NT2/D1 (cell line): ENCODE data around the gene KCNQ5.

Experiments
- DNase-seq: peaks from one replicate; pipeline ENCODE4 v3.0.0-alpha.2; 2011; ENCODE audit warnings: low read depth, low spot score
- H3K27me3 ChIP-seq: 2 replicates; pipeline ENCODE4 v1.6.0; 2011; ENCODE audit warnings: mild to moderate bottlenecking; ENCODE audit not compliant: insufficient read length, insufficient read depth
- H3K36me3 ChIP-seq: 2 replicates; pipeline ENCODE4 v1.6.1; 2011; ENCODE audit warnings: mild to moderate bottlenecking, low read length, mixed read lengths; ENCODE audit not compliant: insufficient read depth, insufficient read length
- H3K4me1 ChIP-seq: 2 replicates; pipeline ENCODE4 v1.5.1; 2011; ENCODE audit not compliant: insufficient read depth, insufficient read length
- H3K4me3 ChIP-seq: 2 replicates; pipeline ENCODE4 v1.5.1; 2011; ENCODE audit warnings: low read depth; ENCODE audit not compliant: insufficient read length
- H3K9ac ChIP-seq: 2 replicates; pipeline ENCODE4 v1.6.0; 2011; ENCODE audit warnings: low read depth; ENCODE audit not compliant: insufficient read length
- H3K9me3 ChIP-seq: 2 replicates; pipeline ENCODE4 v1.5.1; 2011; ENCODE audit warnings: mild to moderate bottlenecking, low read length; ENCODE audit not compliant: insufficient read depth
- SUZ12 ChIP-seq: IDR thresholded peaks from 2 replicates; pipeline ENCODE4 v1.6.1; 2011; ENCODE audit not compliant: insufficient read length, insufficient read depth; ENCODE audit errors: extremely low read depth
- YY1 ChIP-seq: IDR thresholded peaks from 2 replicates; pipeline ENCODE4 v1.6.1; 2011; ENCODE audit not compliant: insufficient read length, insufficient read depth
- ZNF274 ChIP-seq: IDR thresholded peaks from 2 replicates; pipeline ENCODE4 v1.6.1; 2011; ENCODE audit warnings: mild to moderate bottlenecking, low read depth, low read length

The KCNQ5 gene

DNA sequence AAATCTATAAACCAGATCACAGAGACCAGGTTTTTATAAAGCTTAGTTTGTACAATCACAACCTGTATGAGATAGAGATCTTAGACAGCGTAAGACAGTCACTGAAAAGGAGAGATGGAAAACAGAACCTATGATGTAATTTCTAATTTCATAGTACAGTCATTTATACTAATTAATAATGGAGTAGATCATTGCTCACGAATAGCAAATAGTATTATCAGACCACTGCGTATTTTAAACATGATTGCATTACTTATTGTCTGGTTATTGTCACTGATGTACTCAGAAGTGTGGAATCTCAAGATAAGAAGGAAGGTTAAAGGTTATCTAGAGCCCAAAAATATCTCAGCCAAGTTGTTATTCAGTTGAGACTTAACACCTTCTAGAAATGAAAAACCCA, 487.8 kb downstream of the KCNQ5 start:
- no peak overlapping the region for H3K9ac ChIP-seq
- H3K4me3 ChIP-seq: no peak overlapping the region
- no peaks in the 10 kb centered on the region for H3K36me3 ChIP-seq
- no peaks in the 10 kb centered on the region for H3K9me3 ChIP-seq
- DNase-seq: no peak
- no peaks in the 10 kb centered on the region for H3K27me3 ChIP-seq
- no peaks in the 10 kb centered on the region for H3K4me1 ChIP-seq
- TF ChIP-seq YY1 (no peak), SUZ12 (no peak), ZNF274 (no peak)

DNA sequence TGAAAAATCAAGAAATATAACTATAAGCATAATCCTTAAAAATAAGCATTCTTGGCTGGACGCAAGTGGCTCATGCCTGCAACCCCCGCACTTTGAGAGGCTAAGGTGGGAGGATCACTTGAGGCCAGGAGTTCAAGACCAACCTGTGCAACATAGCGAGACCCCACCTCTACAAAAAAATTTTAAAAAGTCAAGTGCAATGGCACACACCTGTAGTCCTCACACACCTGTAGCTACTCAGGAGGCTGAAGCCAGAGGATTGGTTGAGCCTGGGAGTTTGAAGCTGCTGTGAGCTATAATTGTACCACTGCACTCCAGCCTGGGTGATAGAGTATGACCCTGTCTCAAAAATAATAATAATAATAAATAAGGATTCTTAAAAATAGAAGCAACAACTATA, 494.5 kb downstream of the KCNQ5 start:
- Histone ChIP-seq H3K27me3 (no peaks in the 10 kb centered on the region), H3K4me1 (no peaks in the 10 kb centered on the region), H3K9ac (no peak overlapping the region), H3K36me3 (no peaks in the 10 kb centered on the region), H3K4me3 (no peak overlapping the region), H3K9me3 (no peaks in the 10 kb centered on the region)
- no peak for DNase-seq
- TF ChIP-seq YY1 (no peak), ZNF274 (no peak), SUZ12 (no peak)

DNA sequence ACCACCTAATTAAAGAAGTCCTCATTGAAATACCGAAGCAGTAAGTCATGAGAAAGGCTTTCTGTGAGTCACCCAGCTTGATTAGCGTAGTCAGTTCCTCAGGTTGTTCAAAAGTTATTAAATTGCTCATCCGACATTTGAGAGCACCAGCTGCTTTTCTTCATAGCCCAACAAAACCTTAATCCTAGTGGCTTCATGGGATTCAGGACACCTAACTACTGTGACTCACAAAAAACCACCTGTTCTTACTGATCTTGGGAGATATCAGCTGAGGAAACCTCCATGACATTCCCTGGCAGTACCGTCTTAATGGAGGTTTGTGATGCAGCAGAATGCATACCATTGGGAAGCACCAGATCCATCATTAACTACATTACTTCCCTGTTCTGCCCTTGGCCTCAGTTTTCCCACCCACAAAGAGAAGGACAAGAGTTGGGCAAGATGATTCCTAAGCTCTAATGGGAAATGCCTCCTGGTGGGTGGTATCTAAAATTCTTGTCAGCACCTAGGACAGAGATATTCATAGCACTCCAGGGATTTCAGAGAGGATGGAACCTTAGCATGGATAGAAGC, 499.6 kb downstream of the KCNQ5 start:
- no peaks in the 10 kb centered on the region for H3K36me3 ChIP-seq
- no peak for DNase-seq

DNA sequence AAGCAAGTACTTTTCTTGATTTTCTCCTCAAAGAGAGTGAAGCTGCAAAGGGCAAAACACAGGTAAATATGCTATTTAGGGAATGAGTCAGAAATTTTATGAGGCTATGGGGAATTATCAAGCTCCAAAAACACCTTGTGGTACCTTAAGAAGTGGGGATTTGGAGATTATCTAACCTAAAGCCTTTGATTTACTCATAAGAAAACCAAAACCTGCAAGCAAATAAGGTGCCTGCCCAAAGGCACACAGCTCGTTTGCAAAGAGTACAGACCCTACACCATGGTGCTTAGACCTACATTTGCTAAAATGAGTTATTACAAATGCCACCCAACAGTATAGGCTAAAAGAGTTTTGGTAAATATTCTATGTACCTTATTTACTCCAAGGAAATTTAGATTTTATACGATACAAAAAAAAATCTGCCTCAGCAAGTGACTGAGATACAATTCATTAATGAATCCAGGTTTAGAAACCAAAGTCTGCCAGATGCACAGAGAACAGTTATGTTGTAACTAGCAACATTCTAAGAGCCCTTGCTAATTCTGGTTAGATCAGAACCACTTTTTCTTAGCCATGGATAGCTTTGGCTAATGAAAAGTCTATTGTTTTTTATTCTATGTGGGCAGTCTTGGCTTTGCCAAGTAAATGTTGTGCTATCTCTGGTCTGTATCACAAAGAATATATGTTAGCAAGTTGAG, 501.9 kb downstream of the KCNQ5 start:
- Histone ChIP-seq H3K27me3 (no peaks in the 10 kb centered on the region), H3K4me1 (no peaks in the 10 kb centered on the region), H3K9me3 (no peaks in the 10 kb centered on the region), H3K36me3 (no peaks in the 10 kb centered on the region), H3K4me3 (no peak overlapping the region), H3K9ac (no peak overlapping the region)
- no peak for DNase-seq
- TF ChIP-seq YY1 (no peak), ZNF274 (no peak), SUZ12 (no peak)

More for the DNA sequence above, 499.6 kb downstream of the KCNQ5 start:
- H3K9ac ChIP-seq: no peak overlapping the region
- TF ChIP-seq SUZ12: no peak
- TF ChIP-seq ZNF274: no peak
- TF ChIP-seq YY1: no peak
- no peak overlapping the region for H3K4me3 ChIP-seq
- no peaks in the 10 kb centered on the region for H3K9me3 ChIP-seq
- no peaks in the 10 kb centered on the region for H3K4me1 ChIP-seq
- H3K27me3 ChIP-seq: no peaks in the 10 kb centered on the region

DNA sequence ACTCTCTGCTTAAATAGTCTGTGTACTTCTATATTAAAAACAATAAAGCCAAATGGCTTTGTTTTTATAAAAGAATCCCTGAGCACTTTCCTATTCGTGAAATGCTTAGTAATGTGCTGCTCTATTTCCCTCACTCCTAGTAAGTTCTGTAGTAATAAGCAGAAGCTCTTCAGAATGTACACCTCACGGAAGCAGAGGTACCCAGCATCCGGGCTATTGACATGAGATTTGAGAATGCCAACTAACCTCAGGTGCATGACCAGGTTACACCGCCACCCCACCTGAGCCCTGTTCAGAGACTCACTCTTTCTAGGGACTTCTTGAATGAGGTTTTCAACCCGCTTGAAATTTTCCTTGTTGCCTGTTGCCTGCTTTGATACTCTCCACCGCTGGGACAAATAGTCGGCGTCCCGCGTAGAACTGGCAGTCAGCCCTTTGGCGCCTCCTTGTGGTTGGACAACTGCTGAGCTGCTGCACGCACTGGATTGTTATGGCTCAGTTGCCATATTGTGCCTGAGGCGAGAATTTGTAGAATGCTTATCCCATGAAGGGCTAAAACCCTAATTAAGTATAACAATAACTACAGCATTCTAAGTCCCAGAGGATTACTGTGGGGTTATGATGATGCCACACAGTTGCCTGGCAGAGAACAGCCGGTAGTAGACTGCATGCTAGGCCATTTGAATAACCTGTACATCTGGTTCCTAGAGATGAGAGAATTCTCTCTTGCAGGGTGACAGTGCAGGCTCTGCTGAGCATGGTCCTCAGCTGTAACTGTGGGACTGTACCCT, 508.0 kb downstream of the KCNQ5 start:
- no peaks in the 10 kb centered on the region for H3K4me1 ChIP-seq
- H3K9me3 ChIP-seq: peaks cover 6% of the 10 kb centered on the region; the same call in 1 of the 2 replicates
- H3K36me3 ChIP-seq: no peaks in the 10 kb centered on the region
- TF ChIP-seq YY1 (no peak), ZNF274 (no peak), SUZ12 (no peak)
- H3K27me3 ChIP-seq: no peaks in the 10 kb centered on the region
- DNase-seq: peak; percentile 43
- H3K4me3 ChIP-seq: no peak overlapping the region
- H3K9ac ChIP-seq: no peak overlapping the region

DNA sequence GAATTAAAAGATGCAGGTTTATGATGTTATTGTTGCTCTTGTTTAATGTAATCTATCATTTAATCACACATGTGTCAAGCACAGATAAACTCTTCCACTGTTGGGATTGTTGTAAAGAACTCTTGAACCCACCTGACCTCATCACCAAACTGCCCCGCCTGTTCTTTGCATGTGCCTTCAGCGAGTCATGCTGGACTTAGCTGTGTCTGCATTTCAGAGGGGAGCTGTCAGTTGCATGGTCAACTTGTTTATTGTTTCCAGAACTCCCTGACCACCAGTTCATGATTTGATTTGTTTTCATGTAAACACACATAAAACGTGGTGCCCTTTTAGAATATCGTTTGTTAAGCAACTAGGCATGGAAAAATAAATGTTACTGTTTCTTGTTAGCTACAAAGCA, 509.8 kb downstream of the KCNQ5 start:
- TF ChIP-seq ZNF274 (no peak), YY1 (no peak), SUZ12 (no peak)
- Histone ChIP-seq H3K9me3 (peaks cover 6% of the 10 kb centered on the region; the same call in 1 of the 2 replicates), H3K27me3 (no peaks in the 10 kb centered on the region), H3K9ac (no peak overlapping the region), H3K4me3 (no peak overlapping the region), H3K4me1 (no peaks in the 10 kb centered on the region), H3K36me3 (no peaks in the 10 kb centered on the region)
- DNase-seq: no peak

DNA sequence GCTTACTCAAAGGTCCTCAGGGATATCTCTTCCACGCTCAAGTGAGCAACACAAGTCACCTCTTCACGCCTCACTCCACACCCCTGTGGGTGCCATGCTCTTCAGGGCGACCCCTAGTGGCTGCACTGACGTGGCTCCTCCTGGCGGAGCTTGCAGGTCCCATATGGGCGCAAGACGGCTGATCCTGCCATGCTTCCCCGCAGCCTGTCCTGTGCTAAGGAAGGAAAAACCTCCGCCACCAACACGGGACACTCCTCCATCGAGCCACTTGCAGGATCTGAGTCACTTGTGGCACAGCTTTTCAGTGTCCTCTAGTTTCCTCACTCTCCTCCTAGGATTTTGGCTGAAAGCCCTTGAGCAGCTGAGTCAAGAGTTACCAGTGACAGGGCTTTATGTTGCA, 512.7 kb downstream of the KCNQ5 start:
- no peak for TF ChIP-seq ZNF274
- TF ChIP-seq SUZ12: no peak
- no peak for TF ChIP-seq YY1
- H3K27me3 ChIP-seq: no peaks in the 10 kb centered on the region
- no peaks in the 10 kb centered on the region for H3K4me1 ChIP-seq
- H3K9me3 ChIP-seq: peaks cover 6% of the 10 kb centered on the region; the same call in 1 of the 2 replicates
- peak; percentile 50 for DNase-seq
- no peak overlapping the region for H3K4me3 ChIP-seq
- no peaks in the 10 kb centered on the region for H3K36me3 ChIP-seq
- H3K9ac ChIP-seq: no peak overlapping the region
